ENCODE measurements around the gene HUNK. TPM values are rescaled to one million over a fixed set of nuclear protein-coding genes. Genes with fewer than 3 reads are reported as not detected.

Gene HUNK
- total RNA-seq, 2 donors from 2014 or later = 0.27 to 0.42 TPM

GRCh38 chr21:31879911-31880310, 7.1 kb downstream of the HUNK start:
- ATAC-seq (ENCODE audit: insufficient number of reproducible peaks, low FRiP score, low read depth) = no peak
- TF ChIP-seq CTCF (IDR thresholded peaks at IDR 0.05) = no peak
- Histone ChIP-seq H3K27ac (no peak overlapping the region), H3K4me3 (no peak overlapping the region), H3K4me1 (ENCODE audit: control insufficient read depth in 1 of 2, low read depth in 2 of 2) (peaks cover 0 to 26% of the 10 kb centered on the region in 2 donors), H3K9me3 (no peaks in the 10 kb centered on the region), H3K27me3 (replicated peaks; ENCODE audit: insufficient read depth) (no peaks in the 10 kb centered on the region), H3K36me3 (no peaks in the 10 kb centered on the region)
- DNase-seq (ENCODE audit: low spot score) = no peak

GRCh38 chr21:31880816-31881215, 8.0 kb downstream of the HUNK start:
- Histone ChIP-seq H3K9me3 (no peaks in the 10 kb centered on the region), H3K36me3 (no peaks in the 10 kb centered on the region), H3K4me1 (ENCODE audit: control insufficient read depth in 1 of 2, low read depth in 2 of 2) (peaks cover 0 to 17% of the 10 kb centered on the region in 2 donors), H3K4me3 (no peak overlapping the region), H3K27ac (no peak overlapping the region), H3K27me3 (replicated peaks; ENCODE audit: insufficient read depth) (no peaks in the 10 kb centered on the region)
- no peak for DNase-seq (ENCODE audit: low spot score)
- no peak for TF ChIP-seq CTCF (IDR thresholded peaks at IDR 0.05)
- no peak for ATAC-seq (ENCODE audit: insufficient number of reproducible peaks, low FRiP score, low read depth)

DNA sequence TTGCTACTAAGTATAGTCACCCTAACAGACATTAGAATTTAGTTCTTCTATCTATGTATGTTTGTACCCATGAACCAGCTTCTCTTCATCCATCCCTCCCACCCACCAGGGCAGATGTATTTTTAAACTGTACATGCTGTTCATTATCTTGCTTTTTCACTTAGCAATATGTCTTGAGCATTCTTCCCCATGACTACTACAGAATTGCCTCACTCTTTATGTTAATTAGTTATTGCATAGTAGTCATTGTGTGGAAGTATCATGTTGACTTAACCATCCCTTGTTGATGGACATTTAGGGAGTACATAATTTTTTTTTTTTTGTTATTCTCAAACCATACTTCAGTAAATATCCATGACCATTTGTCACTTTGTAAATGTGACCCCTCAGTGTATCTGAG, 9.9 kb downstream of the HUNK start:
- no peaks in the 10 kb centered on the region for H3K36me3 ChIP-seq
- H3K4me1 ChIP-seq (ENCODE audit: control insufficient read depth in 1 of 2, low read depth in 2 of 2) = peaks cover 0 to 14% of the 10 kb centered on the region in 2 donors
- no peak overlapping the region for H3K4me3 ChIP-seq
- TF ChIP-seq CTCF (IDR thresholded peaks at IDR 0.05) = no peak
- H3K27ac ChIP-seq = no peak overlapping the region
- ATAC-seq (ENCODE audit: insufficient number of reproducible peaks, low FRiP score, low read depth) (no peak), DNase-seq (ENCODE audit: low spot score) (no peak)
- H3K9me3 ChIP-seq = no peaks in the 10 kb centered on the region
- H3K27me3 ChIP-seq (replicated peaks; ENCODE audit: insufficient read depth) = no peaks in the 10 kb centered on the region

DNA sequence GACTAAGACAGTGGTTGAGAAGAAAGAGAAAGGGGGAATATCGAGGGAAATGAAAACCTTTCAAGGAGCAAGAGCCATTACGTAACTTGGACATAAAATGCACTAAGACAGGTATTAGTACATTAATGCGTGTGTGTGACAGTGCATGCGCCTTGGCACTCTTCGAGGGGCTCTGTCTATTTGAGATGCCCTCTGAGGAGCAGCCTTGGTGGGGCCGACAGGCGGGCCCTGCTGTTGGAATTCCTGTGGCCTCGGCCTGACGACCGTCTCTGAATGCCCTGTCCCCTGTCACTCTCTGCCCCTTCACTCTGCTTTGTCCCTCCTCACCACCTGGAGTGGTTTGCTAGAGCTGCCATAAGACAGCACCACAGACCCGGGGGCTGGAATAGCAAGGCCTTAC, 12.3 kb downstream of the HUNK start:
- Histone ChIP-seq H3K27ac (no peak overlapping the region), H3K4me1 (ENCODE audit: control insufficient read depth in 1 of 2, low read depth in 2 of 2) (no peaks in the 10 kb centered on the region), H3K27me3 (replicated peaks; ENCODE audit: insufficient read depth) (no peaks in the 10 kb centered on the region), H3K9me3 (no peaks in the 10 kb centered on the region), H3K4me3 (no peak overlapping the region), H3K36me3 (no peaks in the 10 kb centered on the region)
- TF ChIP-seq CTCF (IDR thresholded peaks at IDR 0.05) = no peak
- no peak for DNase-seq (ENCODE audit: low spot score)
- no peak for ATAC-seq (ENCODE audit: insufficient number of reproducible peaks, low FRiP score, low read depth)

- DNase-seq (ENCODE audit: low spot score) (no peak), ATAC-seq (ENCODE audit: insufficient number of reproducible peaks, low FRiP score, low read depth) (no peak)
- Histone ChIP-seq H3K9me3 (no peaks in the 10 kb centered on the region), H3K27me3 (replicated peaks; ENCODE audit: insufficient read depth) (no peaks in the 10 kb centered on the region), H3K4me3 (no peak overlapping the region), H3K36me3 (no peaks in the 10 kb centered on the region), H3K27ac (no peak overlapping the region), H3K4me1 (ENCODE audit: control insufficient read depth in 1 of 2, low read depth in 2 of 2) (no peaks in the 10 kb centered on the region)
- no peak for TF ChIP-seq CTCF (IDR thresholded peaks at IDR 0.05)
Measured at GRCh38 chr21:31886915-31887314, 14.1 kb downstream of the HUNK start.
